ENCODE data around the gene ZNF629. TPM values are rescaled to one million over a fixed set of nuclear protein-coding genes. Genes with fewer than 3 reads are reported as not detected.

Gene ZNF629
- total RNA-seq, 1 donor from 2014 or later, result 22.8 TPM

DNA sequence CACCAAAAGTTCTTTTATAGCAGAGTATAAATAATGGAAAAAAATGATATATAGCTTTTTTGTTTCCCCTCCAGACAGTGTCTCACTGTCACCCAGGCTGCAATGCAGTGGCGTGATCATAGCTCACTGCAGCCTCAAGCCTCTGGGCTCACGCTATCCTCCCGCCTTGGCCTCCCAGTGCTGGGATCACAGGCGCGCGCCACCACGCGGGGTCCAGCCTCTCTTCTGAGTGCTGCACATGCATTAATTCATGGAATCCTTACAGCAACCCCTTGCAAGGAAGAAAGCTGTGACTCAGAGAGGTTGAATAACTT, 18.0 kb upstream of the ZNF629 start:
- no peaks in the 10 kb centered on the region for H3K36me3 ChIP-seq (ENCODE audit: control insufficient read depth, insufficient read depth, low read length)
- TF ChIP-seq, protein P1, sequence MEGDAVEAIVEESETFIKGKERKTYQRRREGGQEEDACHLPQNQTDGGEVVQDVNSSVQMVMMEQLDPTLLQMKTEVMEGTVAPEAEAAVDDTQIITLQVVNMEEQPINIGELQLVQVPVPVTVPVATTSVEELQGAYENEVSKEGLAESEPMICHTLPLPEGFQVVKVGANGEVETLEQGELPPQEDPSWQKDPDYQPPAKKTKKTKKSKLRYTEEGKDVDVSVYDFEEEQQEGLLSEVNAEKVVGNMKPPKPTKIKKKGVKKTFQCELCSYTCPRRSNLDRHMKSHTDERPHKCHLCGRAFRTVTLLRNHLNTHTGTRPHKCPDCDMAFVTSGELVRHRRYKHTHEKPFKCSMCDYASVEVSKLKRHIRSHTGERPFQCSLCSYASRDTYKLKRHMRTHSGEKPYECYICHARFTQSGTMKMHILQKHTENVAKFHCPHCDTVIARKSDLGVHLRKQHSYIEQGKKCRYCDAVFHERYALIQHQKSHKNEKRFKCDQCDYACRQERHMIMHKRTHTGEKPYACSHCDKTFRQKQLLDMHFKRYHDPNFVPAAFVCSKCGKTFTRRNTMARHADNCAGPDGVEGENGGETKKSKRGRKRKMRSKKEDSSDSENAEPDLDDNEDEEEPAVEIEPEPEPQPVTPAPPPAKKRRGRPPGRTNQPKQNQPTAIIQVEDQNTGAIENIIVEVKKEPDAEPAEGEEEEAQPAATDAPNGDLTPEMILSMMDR (IDR thresholded peaks at IDR 0.05; ENCODE audit: insufficient read depth, low read length, poor library complexity, severe bottlenecking), result no peak
- H3K4me3 ChIP-seq (ENCODE audit: low read depth, low read length), result peak overlapping the region; percentile 69
- DNase-seq (ENCODE audit: low read depth), result no peak
- H3K27me3 ChIP-seq (ENCODE audit: control insufficient read depth, insufficient read depth, low read length), result no peaks in the 10 kb centered on the region

- no peak for DNase-seq (ENCODE audit: low read depth)
- Histone ChIP-seq H3K27me3 (ENCODE audit: control insufficient read depth, insufficient read depth, low read length) (no peaks in the 10 kb centered on the region), H3K36me3 (ENCODE audit: control insufficient read depth, insufficient read depth, low read length) (no peaks in the 10 kb centered on the region), H3K4me3 (ENCODE audit: low read depth, low read length) (no peak overlapping the region)
- TF ChIP-seq, protein P1 (IDR thresholded peaks at IDR 0.05; ENCODE audit: insufficient read depth, low read length, poor library complexity, severe bottlenecking), result no peak
These were observed 15.9 kb upstream of the ZNF629 start for GRCh38 chr16:30802936-30803335.

DNA sequence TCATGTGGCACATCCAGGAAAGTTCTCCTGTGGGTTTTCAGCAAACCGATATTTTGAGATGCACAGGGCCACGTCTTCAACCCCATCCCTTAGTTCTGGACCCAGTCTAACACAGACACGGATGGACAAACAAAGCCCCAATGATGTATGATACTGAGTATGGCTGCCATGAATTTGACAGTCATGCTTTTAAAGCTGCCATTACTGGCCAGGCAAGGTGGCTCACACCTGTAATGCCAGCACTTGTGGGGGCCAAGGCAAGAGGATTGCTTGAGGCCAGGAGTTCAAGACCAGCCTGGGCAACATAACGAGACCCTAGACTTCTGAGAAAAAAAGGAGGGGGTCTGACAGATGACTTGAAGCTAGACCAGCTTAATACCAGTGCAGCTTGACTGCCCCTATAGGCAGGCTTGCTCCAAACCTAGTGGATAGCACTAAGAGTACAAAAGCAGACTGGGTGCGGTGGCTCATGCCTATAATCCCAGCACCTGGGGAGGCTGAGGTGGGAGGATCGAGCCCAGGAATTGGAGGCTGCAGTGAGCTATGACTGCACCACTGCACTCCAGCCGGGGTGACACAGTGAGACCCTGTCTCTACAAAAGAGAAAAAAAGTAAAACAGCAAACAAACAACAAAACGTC, 10.8 kb upstream of the ZNF629 start:
- H3K4me3 ChIP-seq (ENCODE audit: low read depth, low read length), result no peak overlapping the region
- no peak for DNase-seq (ENCODE audit: low read depth)
- H3K36me3 ChIP-seq (ENCODE audit: control insufficient read depth, insufficient read depth, low read length), result no peaks in the 10 kb centered on the region
- TF ChIP-seq, protein P1 (IDR thresholded peaks at IDR 0.05; ENCODE audit: insufficient read depth, low read length, poor library complexity, severe bottlenecking), result peak; percentile 8
- H3K27me3 ChIP-seq (ENCODE audit: control insufficient read depth, insufficient read depth, low read length), result peaks cover 3% of the 10 kb centered on the region

DNA sequence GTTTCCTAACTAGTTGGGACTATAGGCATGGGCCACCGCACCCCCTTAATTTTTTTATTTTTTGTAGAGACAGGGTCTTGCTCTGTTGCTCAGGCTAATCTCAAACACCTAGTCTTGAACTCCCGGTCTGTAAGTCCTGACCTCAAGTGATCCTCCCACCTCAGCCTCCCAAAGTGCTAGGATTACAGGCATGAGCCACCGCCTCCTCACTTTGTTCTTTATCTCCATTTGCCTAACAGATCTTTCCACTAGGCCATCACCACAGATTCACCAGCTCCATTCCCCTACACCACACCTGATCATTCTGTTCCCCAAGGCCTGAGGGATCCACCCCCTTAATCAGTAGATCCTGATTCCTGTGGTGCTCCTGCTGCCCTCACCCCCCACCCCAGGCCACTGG, 7.6 kb upstream of the ZNF629 start:
- DNase-seq (ENCODE audit: low read depth), result no peak
- TF ChIP-seq, protein P1 (IDR thresholded peaks at IDR 0.05; ENCODE audit: insufficient read depth, low read length, poor library complexity, severe bottlenecking), result no peak
- Histone ChIP-seq H3K36me3 (ENCODE audit: control insufficient read depth, insufficient read depth, low read length) (no peaks in the 10 kb centered on the region), H3K4me3 (ENCODE audit: low read depth, low read length) (no peak overlapping the region), H3K27me3 (ENCODE audit: control insufficient read depth, insufficient read depth, low read length) (peaks cover 4% of the 10 kb centered on the region)

- no peak for DNase-seq (ENCODE audit: low read depth)
- no peaks in the 10 kb centered on the region for H3K36me3 ChIP-seq (ENCODE audit: control insufficient read depth, insufficient read depth, low read length)
- TF ChIP-seq, protein P1 (IDR thresholded peaks at IDR 0.05; ENCODE audit: insufficient read depth, low read length, poor library complexity, severe bottlenecking), result no peak
- H3K4me3 ChIP-seq (ENCODE audit: low read depth, low read length), result no peak overlapping the region
- peaks cover 4% of the 10 kb centered on the region for H3K27me3 ChIP-seq (ENCODE audit: control insufficient read depth, insufficient read depth, low read length)
These were observed 6.6 kb upstream of the ZNF629 start for GRCh38 chr16:30793508-30794069.
